OCI-LY7 (cell line): ENCODE data around the gene GFER.

Experiments
- EZH2phosphoT487 ChIP-seq: fragments of 200-600 bp; sonication (generic); IDR thresholded peaks from 2 replicates; pipeline ENCODE4 v1.6.1; 2018; ENCODE audit warnings: low read depth, borderline replicate concordance, mild to moderate bottlenecking, mixed run types, antibody characterized with exemption, low read length, moderate library complexity, mixed read lengths
- TF ChIP-seq, protein P1 (sequence below): fragments of 200-600 bp; sonication (generic); conservative IDR thresholded peaks from 2 replicates; pipeline ENCODE4 v1.5.1; 2014; ENCODE audit warnings: mild to moderate bottlenecking, antibody characterized with exemption, low read length, moderate library complexity, mixed read lengths

DNA sequence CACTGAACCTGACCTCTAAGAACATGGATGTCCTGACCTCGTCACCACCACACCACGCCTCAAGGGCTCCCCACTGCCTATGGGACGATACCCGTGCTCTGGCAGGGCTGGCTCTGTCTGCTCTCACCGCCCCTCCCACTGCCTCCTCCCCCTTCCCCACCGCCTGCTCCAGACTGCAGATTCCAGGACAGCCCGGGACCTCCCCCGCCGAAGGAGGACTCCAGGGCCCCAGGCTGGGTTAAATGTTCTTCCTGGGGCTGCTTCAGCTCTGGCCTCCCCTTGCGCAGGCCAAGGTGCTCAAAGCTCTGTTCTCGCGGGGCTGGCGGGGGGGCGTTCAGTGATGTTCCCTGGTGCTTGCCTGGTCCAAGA, 38.7 kb downstream of the GFER start:
- TF ChIP-seq, protein P1, sequence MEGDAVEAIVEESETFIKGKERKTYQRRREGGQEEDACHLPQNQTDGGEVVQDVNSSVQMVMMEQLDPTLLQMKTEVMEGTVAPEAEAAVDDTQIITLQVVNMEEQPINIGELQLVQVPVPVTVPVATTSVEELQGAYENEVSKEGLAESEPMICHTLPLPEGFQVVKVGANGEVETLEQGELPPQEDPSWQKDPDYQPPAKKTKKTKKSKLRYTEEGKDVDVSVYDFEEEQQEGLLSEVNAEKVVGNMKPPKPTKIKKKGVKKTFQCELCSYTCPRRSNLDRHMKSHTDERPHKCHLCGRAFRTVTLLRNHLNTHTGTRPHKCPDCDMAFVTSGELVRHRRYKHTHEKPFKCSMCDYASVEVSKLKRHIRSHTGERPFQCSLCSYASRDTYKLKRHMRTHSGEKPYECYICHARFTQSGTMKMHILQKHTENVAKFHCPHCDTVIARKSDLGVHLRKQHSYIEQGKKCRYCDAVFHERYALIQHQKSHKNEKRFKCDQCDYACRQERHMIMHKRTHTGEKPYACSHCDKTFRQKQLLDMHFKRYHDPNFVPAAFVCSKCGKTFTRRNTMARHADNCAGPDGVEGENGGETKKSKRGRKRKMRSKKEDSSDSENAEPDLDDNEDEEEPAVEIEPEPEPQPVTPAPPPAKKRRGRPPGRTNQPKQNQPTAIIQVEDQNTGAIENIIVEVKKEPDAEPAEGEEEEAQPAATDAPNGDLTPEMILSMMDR = no peak
- TF ChIP-seq EZH2phosphoT487 = no peak
